HG02763 (cell line): ENCODE results near the gene SYNPR.

Source experiments
- ATAC-seq: cut with Tn5 transposase; IDR thresholded peaks from one replicate; pipeline ENCODE4 v1.9.1; 2021; ENCODE audit warnings: mild to moderate bottlenecking, moderate library complexity; ENCODE audit not compliant: unreplicated experiment

The SYNPR gene

GRCh38 chr3:63370094-63370493, 92.0 kb downstream of the SYNPR start:
- no peak for ATAC-seq

- ATAC-seq = no peak
Measured at GRCh38 chr3:63383040-63383439, 104.9 kb downstream of the SYNPR start.

- no peak for ATAC-seq
Measured at GRCh38 chr3:63384382-63384781, 106.3 kb downstream of the SYNPR start.

- ATAC-seq = no peak
Measured at GRCh38 chr3:63385629-63386028, 107.5 kb downstream of the SYNPR start.

- ATAC-seq = no peak
Measured at GRCh38 chr3:63386568-63386967, 108.5 kb downstream of the SYNPR start.

- ATAC-seq = no peak
Measured at GRCh38 chr3:63387568-63387967, 109.5 kb downstream of the SYNPR start.

GRCh38 chr3:63390710-63391230, 112.7 kb downstream of the SYNPR start:
- no peak for ATAC-seq

GRCh38 chr3:63395960-63396359, 117.9 kb downstream of the SYNPR start:
- no peak for ATAC-seq

- ATAC-seq = no peak
Measured at GRCh38 chr3:63400246-63400860, 122.2 kb downstream of the SYNPR start.

GRCh38 chr3:63405882-63406281, 127.8 kb downstream of the SYNPR start:
- ATAC-seq = no peak

- ATAC-seq = no peak
Measured at GRCh38 chr3:63413523-63413922, 135.4 kb downstream of the SYNPR start.

- no peak for ATAC-seq
Measured at GRCh38 chr3:63414607-63415006, 136.5 kb downstream of the SYNPR start.

GRCh38 chr3:63429905-63430304, 151.8 kb downstream of the SYNPR start:
- no peak for ATAC-seq

- no peak for ATAC-seq
Measured at GRCh38 chr3:63430875-63431274, 152.8 kb downstream of the SYNPR start.

- ATAC-seq = no peak
Measured at GRCh38 chr3:63437858-63438257, 159.8 kb downstream of the SYNPR start.

GRCh38 chr3:63438826-63439371, 160.8 kb downstream of the SYNPR start:
- ATAC-seq = no peak

- no peak for ATAC-seq
Measured at GRCh38 chr3:63441262-63441661, 163.2 kb downstream of the SYNPR start.

- ATAC-seq = no peak
Measured at GRCh38 chr3:63442918-63443317, 164.8 kb downstream of the SYNPR start.

GRCh38 chr3:63450023-63450422, 171.9 kb downstream of the SYNPR start:
- no peak for ATAC-seq

GRCh38 chr3:63450634-63451363, 172.7 kb downstream of the SYNPR start:
- ATAC-seq = no peak

- ATAC-seq = no peak
Measured at GRCh38 chr3:63456901-63457300, 178.8 kb downstream of the SYNPR start.

GRCh38 chr3:63458405-63458804, 180.3 kb downstream of the SYNPR start:
- ATAC-seq = no peak
